HAP-1 (cell line): Measurements from ENCODE around the gene TOX3.

Source experiments
- DNase-seq, 2 experiments: peaks; one replicate each; pipeline ENCODE4 v3.0.0-alpha.2; 2016 to 2020; ENCODE audit warnings: low spot score in 2 of 2
- H3K27me3 ChIP-seq: fragments of 250-450 bp; sonication (Bioruptor Pico); 2 replicates; pipeline ENCODE4 v1.5.1; 2020; ENCODE audit warnings: low read depth, mild to moderate bottlenecking, moderate library complexity
- H3K36me3 ChIP-seq: fragments of 250-450 bp; sonication (Bioruptor Pico); replicated peaks from 2 replicates; pipeline ENCODE4 v1.5.1; 2020; ENCODE audit warnings: mild to moderate bottlenecking
- H3K4me1 ChIP-seq: fragments of 250-450 bp; sonication (Bioruptor Pico); 2 replicates; pipeline ENCODE4 v1.5.1; 2020; ENCODE audit warnings: mild to moderate bottlenecking
- H3K4me3 ChIP-seq: fragments of 250-450 bp; sonication (Bioruptor Pico); 2 replicates; pipeline ENCODE4 v1.5.1; 2020; ENCODE audit warnings: mild to moderate bottlenecking, moderate library complexity
- H3K9me3 ChIP-seq: fragments of 250-450 bp; sonication (Bioruptor Pico); 2 replicates; pipeline ENCODE4 v1.5.1; 2020; ENCODE audit warnings: mild to moderate bottlenecking, moderate library complexity
- in situ Hi-C: fragments of 300-500 bp; cut with MboI; formaldehyde crosslinking; loops from 3 replicates; pipeline ENCODE4 v1.14.3; 2020; ENCODE audit warnings: low sequenced_read_pairs, inconsistent platforms, mixed read lengths

TOX3 gene

GRCh38 chr16:52501746-52502145, 45.2 kb downstream of the TOX3 start:
- no peaks in the 10 kb centered on the region for H3K27me3 ChIP-seq
- in situ Hi-C loops: no loop called here
- peaks cover 8% of the 10 kb centered on the region for H3K4me1 ChIP-seq
- no peaks in the 10 kb centered on the region for H3K36me3 ChIP-seq
- no peak overlapping the region for H3K4me3 ChIP-seq
- DNase-seq: no peak
- H3K9me3 ChIP-seq: no peaks in the 10 kb centered on the region

GRCh38 chr16:52500963-52501362, 46.0 kb downstream of the TOX3 start:
- H3K9me3 ChIP-seq: no peaks in the 10 kb centered on the region
- DNase-seq: no peak
- H3K27me3 ChIP-seq: no peaks in the 10 kb centered on the region
- in situ Hi-C loops: no loop called here
- H3K36me3 ChIP-seq: no peaks in the 10 kb centered on the region
- no peak overlapping the region for H3K4me3 ChIP-seq
- H3K4me1 ChIP-seq: peaks cover 15% of the 10 kb centered on the region

GRCh38 chr16:52499060-52499440, 47.9 kb downstream of the TOX3 start:
- H3K36me3 ChIP-seq: no peaks in the 10 kb centered on the region
- no peak overlapping the region for H3K4me3 ChIP-seq
- H3K4me1 ChIP-seq: peaks cover 22% of the 10 kb centered on the region
- no peaks in the 10 kb centered on the region for H3K9me3 ChIP-seq
- DNase-seq: no peak
- no peaks in the 10 kb centered on the region for H3K27me3 ChIP-seq
- in situ Hi-C loops: no loop called here

GRCh38 chr16:52498328-52499059, 48.4 kb downstream of the TOX3 start:
- no peaks in the 10 kb centered on the region for H3K9me3 ChIP-seq
- in situ Hi-C loops: no loop called here
- no peaks in the 10 kb centered on the region for H3K27me3 ChIP-seq
- no peak overlapping the region for H3K4me3 ChIP-seq
- DNase-seq: no peak
- no peaks in the 10 kb centered on the region for H3K36me3 ChIP-seq
- peaks cover 22% of the 10 kb centered on the region for H3K4me1 ChIP-seq

GRCh38 chr16:52497067-52497816, 49.7 kb downstream of the TOX3 start:
- H3K4me3 ChIP-seq: no peak overlapping the region
- H3K27me3 ChIP-seq: no peaks in the 10 kb centered on the region
- H3K36me3 ChIP-seq: no peaks in the 10 kb centered on the region
- H3K9me3 ChIP-seq: no peaks in the 10 kb centered on the region
- in situ Hi-C loops: no loop called here
- DNase-seq: peak; percentile 52 to 97
- peaks cover 22% of the 10 kb centered on the region for H3K4me1 ChIP-seq

GRCh38 chr16:52496051-52496876, 50.7 kb downstream of the TOX3 start:
- in situ Hi-C loops: no loop called here
- Histone ChIP-seq H3K27me3 (no peaks in the 10 kb centered on the region), H3K4me3 (no peak overlapping the region), H3K9me3 (no peaks in the 10 kb centered on the region), H3K36me3 (no peaks in the 10 kb centered on the region), H3K4me1 (peaks cover 22% of the 10 kb centered on the region)
- peak; percentile 14 to 88 for DNase-seq

GRCh38 chr16:52494621-52495020, 52.3 kb downstream of the TOX3 start:
- Histone ChIP-seq H3K27me3 (no peaks in the 10 kb centered on the region), H3K36me3 (no peaks in the 10 kb centered on the region), H3K4me1 (peaks cover 22% of the 10 kb centered on the region), H3K9me3 (no peaks in the 10 kb centered on the region), H3K4me3 (no peak overlapping the region)
- no peak for DNase-seq
- in situ Hi-C loops: no loop called here

GRCh38 chr16:52494145-52494544, 52.8 kb downstream of the TOX3 start:
- no peak for DNase-seq
- in situ Hi-C loops: no loop called here
- no peaks in the 10 kb centered on the region for H3K27me3 ChIP-seq

GRCh38 chr16:52492789-52493357, 54.1 kb downstream of the TOX3 start:
- H3K36me3 ChIP-seq: no peaks in the 10 kb centered on the region
- peaks cover 22% of the 10 kb centered on the region for H3K4me1 ChIP-seq
- H3K4me3 ChIP-seq: no peak overlapping the region
- no peak for DNase-seq
- H3K9me3 ChIP-seq: no peaks in the 10 kb centered on the region
- no peaks in the 10 kb centered on the region for H3K27me3 ChIP-seq
- in situ Hi-C loops: no loop called here

More at GRCh38 chr16:52494145-52494544, 52.8 kb downstream of the TOX3 start:
- peaks cover 22% of the 10 kb centered on the region for H3K4me1 ChIP-seq
- H3K36me3 ChIP-seq: no peaks in the 10 kb centered on the region
- H3K4me3 ChIP-seq: no peak overlapping the region
- H3K9me3 ChIP-seq: no peaks in the 10 kb centered on the region

GRCh38 chr16:52491216-52491615, 55.7 kb downstream of the TOX3 start:
- H3K27me3 ChIP-seq: no peaks in the 10 kb centered on the region
- in situ Hi-C loops: no loop called here

GRCh38 chr16:52489894-52490293, 57.0 kb downstream of the TOX3 start:
- H3K4me1 ChIP-seq: no peaks in the 10 kb centered on the region
- H3K36me3 ChIP-seq: no peaks in the 10 kb centered on the region
- no peak for DNase-seq
- in situ Hi-C loops: no loop called here
- no peaks in the 10 kb centered on the region for H3K27me3 ChIP-seq
- no peaks in the 10 kb centered on the region for H3K9me3 ChIP-seq
- no peak overlapping the region for H3K4me3 ChIP-seq

More at GRCh38 chr16:52491216-52491615, 55.7 kb downstream of the TOX3 start:
- H3K9me3 ChIP-seq: no peaks in the 10 kb centered on the region
- no peaks in the 10 kb centered on the region for H3K36me3 ChIP-seq
- no peak overlapping the region for H3K4me3 ChIP-seq
- peaks cover 10% of the 10 kb centered on the region for H3K4me1 ChIP-seq
- no peak for DNase-seq

- Histone ChIP-seq H3K4me3 (no peak overlapping the region), H3K27me3 (no peaks in the 10 kb centered on the region), H3K36me3 (no peaks in the 10 kb centered on the region), H3K9me3 (no peaks in the 10 kb centered on the region), H3K4me1 (no peaks in the 10 kb centered on the region)
- no peak for DNase-seq
- in situ Hi-C loops: no loop called here
Observed at GRCh38 chr16:52488837-52489289, 58.1 kb downstream of the TOX3 start.

GRCh38 chr16:52487849-52488457, 59.0 kb downstream of the TOX3 start:
- no peak for DNase-seq
- Histone ChIP-seq H3K36me3 (no peaks in the 10 kb centered on the region), H3K9me3 (no peaks in the 10 kb centered on the region), H3K27me3 (no peaks in the 10 kb centered on the region), H3K4me1 (peaks cover 3% of the 10 kb centered on the region; the same call in 1 of the 2 replicates), H3K4me3 (no peak overlapping the region)
- in situ Hi-C loops: no loop called here
